ENCODE measurements around the gene RBMS1. TPM values are rescaled to one million over a fixed set of nuclear protein-coding genes. Genes with fewer than 3 reads are reported as not detected.

RBMS1 gene
- total RNA-seq, 2 donors from 2014 or later, result 6.3 to 21.1 TPM

DNA sequence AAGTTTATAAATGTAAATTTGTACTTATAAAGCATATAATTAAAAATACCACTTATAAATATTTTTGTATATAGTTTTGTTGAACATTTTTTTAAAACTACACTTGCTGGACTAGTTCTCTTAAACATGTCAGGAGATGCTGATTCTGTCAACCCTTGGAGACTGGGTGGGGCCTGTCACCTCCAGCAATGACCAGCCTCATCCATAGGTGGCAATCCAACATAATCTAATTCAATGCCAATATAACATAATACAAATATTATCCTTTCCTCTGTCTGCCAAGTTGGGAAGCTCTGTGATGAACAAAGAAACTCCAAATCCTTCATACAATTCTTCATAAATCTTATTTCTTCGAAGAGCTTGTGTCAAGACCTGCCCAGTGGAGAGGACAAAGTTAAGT is 140.4 kb downstream of the RBMS1 start:
- Histone ChIP-seq H3K27ac (no peak overlapping the region), H3K4me1 (no peaks in the 10 kb centered on the region)

GRCh38 chr2:160352500-160352899 is 141.1 kb downstream of the RBMS1 start:
- Histone ChIP-seq H3K27ac (no peak overlapping the region), H3K4me1 (no peaks in the 10 kb centered on the region), H3K9me3 (no peaks in the 10 kb centered on the region), H3K9ac (ENCODE audit: low read depth in 2 of 2, low read length in 2 of 2) (no peak overlapping the region), H3K36me3 (no peaks in the 10 kb centered on the region), H3K4me3 (no peak overlapping the region), H3K27me3 (no peaks in the 10 kb centered on the region)
- no peak for DNase-seq
- TF ChIP-seq CTCF (IDR thresholded peaks at IDR 0.05), result no peak
- intact Hi-C loops (cut with DNase I), result no loop called here

More for the DNA sequence above, 140.4 kb downstream of the RBMS1 start:
- TF ChIP-seq CTCF (IDR thresholded peaks at IDR 0.05), result no peak
- Histone ChIP-seq H3K36me3 (no peaks in the 10 kb centered on the region), H3K9ac (ENCODE audit: low read depth in 2 of 2, low read length in 2 of 2) (no peak overlapping the region), H3K27me3 (no peaks in the 10 kb centered on the region), H3K9me3 (no peaks in the 10 kb centered on the region), H3K4me3 (no peak overlapping the region)
- no peak for DNase-seq
- intact Hi-C loops (cut with DNase I), result no loop called here

GRCh38 chr2:160351956-160352355 is 141.7 kb downstream of the RBMS1 start:
- Histone ChIP-seq H3K4me3 (no peak overlapping the region), H3K27ac (no peak overlapping the region), H3K36me3 (no peaks in the 10 kb centered on the region), H3K9ac (ENCODE audit: low read depth in 2 of 2, low read length in 2 of 2) (no peak overlapping the region), H3K4me1 (no peaks in the 10 kb centered on the region), H3K27me3 (no peaks in the 10 kb centered on the region), H3K9me3 (no peaks in the 10 kb centered on the region)
- TF ChIP-seq CTCF (IDR thresholded peaks at IDR 0.05), result no peak
- intact Hi-C loops (cut with DNase I), result no loop called here
- no peak for DNase-seq

DNA sequence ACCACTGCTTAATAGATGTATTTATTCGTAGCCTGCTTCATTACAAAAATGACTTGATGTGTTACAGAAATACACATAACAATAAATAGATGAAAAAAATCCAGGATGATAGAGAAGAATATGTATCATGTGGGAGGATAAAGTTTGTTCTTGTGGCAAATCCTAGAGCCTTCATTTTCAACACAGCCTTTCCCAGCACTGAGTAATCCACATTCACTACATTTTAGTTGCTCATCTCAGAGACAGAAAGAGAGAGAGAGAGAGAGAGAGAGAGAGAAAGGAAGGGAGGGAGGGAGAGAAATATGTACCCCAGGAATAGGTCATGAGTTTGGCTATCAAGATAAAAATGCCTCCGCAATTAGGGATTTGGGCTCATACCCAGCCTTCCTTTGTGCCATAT is 144.3 kb downstream of the RBMS1 start:
- DNase-seq, result no peak
- H3K27me3 ChIP-seq, result no peaks in the 10 kb centered on the region
- H3K9me3 ChIP-seq, result no peaks in the 10 kb centered on the region
- H3K4me1 ChIP-seq, result no peaks in the 10 kb centered on the region
- TF ChIP-seq CTCF (IDR thresholded peaks at IDR 0.05), result no peak
- intact Hi-C loops (cut with DNase I), result no loop called here
- no peak overlapping the region for H3K27ac ChIP-seq
- no peaks in the 10 kb centered on the region for H3K36me3 ChIP-seq
- H3K4me3 ChIP-seq, result no peak overlapping the region
- no peak overlapping the region for H3K9ac ChIP-seq (ENCODE audit: low read depth in 2 of 2, low read length in 2 of 2)

DNA sequence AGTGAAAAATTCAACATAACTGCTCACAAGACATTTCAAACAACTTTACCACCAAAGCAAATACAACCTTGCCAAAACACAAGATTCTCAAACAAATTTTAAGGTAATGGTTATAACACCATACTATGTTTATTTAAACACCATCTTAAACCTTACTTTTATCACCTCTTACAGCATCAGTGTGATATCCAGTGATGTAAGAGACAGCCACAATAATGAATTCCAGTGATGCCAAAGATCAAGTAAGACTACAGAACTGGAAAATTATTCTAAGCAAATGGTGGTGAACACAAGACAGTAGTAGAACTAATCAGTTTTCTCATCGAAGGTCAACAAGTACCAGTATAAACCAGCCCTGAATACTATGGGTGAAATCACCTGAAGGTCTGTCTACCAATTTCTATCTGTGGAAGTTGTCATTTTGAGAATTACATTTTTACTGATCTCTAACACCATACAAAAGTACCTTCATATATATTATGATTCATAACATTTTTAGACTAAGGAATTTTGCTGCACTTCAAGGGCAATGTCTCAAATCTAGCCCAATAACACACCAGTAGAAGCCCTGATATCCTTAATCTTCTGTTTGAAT is 146.2 kb downstream of the RBMS1 start:
- TF ChIP-seq CTCF (IDR thresholded peaks at IDR 0.05), result no peak
- no peaks in the 10 kb centered on the region for H3K36me3 ChIP-seq

More for the DNA sequence above, 146.2 kb downstream of the RBMS1 start:
- Histone ChIP-seq H3K27ac (no peak overlapping the region), H3K9ac (ENCODE audit: low read depth in 2 of 2, low read length in 2 of 2) (no peak overlapping the region), H3K4me1 (no peaks in the 10 kb centered on the region), H3K4me3 (no peak overlapping the region), H3K9me3 (no peaks in the 10 kb centered on the region), H3K27me3 (no peaks in the 10 kb centered on the region)
- DNase-seq, result no peak
- intact Hi-C loops (cut with DNase I), result no loop called here
